Measurements from ENCODE around the gene GCGR. TPM values are rescaled to one million over a fixed set of nuclear protein-coding genes. Genes with fewer than 3 reads are reported as not detected.

The GCGR gene
- total RNA-seq, 1 donor from 2014 or later, result not detected

DNA sequence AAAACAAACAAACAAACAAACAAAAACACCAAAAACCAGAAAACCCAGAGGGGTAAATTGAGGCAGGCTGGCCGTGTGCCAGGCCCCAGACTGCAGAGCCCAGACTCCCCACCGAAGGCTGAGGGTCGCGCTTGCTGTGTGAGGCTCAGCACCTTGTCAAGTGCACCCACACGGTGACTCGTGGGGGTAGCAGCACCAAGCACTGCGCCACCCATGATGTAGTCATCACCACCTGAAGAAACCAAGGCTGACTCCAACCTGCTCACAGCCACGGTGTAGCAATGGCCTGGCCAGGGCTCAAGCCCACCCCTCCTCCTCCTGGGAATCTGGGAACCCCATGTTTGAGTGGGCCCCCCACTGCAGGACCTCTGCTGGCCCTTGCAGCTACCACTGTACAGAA, 17.2 kb downstream of the GCGR start:
- TF ChIP-seq, protein P1, sequence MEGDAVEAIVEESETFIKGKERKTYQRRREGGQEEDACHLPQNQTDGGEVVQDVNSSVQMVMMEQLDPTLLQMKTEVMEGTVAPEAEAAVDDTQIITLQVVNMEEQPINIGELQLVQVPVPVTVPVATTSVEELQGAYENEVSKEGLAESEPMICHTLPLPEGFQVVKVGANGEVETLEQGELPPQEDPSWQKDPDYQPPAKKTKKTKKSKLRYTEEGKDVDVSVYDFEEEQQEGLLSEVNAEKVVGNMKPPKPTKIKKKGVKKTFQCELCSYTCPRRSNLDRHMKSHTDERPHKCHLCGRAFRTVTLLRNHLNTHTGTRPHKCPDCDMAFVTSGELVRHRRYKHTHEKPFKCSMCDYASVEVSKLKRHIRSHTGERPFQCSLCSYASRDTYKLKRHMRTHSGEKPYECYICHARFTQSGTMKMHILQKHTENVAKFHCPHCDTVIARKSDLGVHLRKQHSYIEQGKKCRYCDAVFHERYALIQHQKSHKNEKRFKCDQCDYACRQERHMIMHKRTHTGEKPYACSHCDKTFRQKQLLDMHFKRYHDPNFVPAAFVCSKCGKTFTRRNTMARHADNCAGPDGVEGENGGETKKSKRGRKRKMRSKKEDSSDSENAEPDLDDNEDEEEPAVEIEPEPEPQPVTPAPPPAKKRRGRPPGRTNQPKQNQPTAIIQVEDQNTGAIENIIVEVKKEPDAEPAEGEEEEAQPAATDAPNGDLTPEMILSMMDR (conservative IDR thresholded peaks at IDR 0.05; ENCODE audit: low read depth, low read length), result no peak
- DNase-seq (ENCODE audit: low read depth), result no peak
- H3K4me3 ChIP-seq (ENCODE audit: low read depth, low read length), result no peak overlapping the region

DNA sequence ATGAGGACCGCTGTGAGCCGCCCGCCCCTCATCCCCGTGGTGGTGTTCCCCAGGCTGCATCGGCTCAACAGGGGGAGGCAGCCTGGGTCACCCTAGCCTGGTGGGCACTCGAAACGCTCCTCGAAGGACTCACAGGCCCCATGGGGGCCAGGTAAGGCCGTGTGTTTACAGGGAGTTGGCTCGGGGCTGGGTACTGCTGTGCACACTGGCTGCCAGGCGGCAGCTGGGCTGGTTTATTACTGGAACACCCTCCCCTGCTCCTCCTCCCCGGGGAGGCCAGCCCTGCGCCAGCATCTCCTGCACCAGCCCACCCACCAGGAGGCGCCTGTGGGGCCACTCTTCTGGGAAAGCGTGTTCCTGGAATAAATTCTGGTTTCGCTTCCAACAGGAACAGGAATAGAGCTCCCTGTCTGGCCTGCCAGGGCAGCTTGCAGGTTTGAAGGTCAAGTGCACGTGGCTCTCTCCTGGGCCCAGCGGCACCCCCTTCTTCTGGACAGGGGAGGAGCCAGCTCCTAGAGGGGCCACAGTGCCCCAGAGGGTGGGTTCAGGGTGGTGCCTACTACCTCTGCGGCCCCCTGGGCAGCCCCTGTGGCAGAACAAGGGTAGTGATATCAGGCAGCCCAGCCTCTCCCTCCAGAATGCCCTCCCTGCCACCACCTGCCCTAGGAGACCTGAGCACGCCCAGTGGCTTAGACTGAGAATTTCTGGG, 17.8 kb downstream of the GCGR start:
- H3K4me3 ChIP-seq (ENCODE audit: low read depth, low read length), result no peak overlapping the region
- TF ChIP-seq, protein P1 (conservative IDR thresholded peaks at IDR 0.05; ENCODE audit: low read depth, low read length), result peak; percentile 71
- DNase-seq (ENCODE audit: low read depth), result no peak

DNA sequence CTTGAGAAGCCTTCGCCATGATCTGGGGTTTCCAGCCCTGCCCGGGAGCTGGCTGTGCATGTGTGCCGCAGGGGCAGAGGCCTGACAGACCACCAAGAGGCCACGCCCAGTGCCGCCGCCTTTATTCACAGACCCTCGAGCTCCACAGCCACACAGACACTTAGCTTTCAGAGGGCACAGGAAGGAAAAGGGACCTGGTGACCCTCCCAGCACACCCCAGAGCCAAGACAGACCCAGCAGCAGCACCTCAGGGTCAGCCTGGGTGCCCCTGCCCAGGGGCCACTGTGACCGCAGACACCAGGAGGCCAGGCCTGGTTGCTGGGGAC, 18.3 kb downstream of the GCGR start:
- DNase-seq (ENCODE audit: low read depth), result no peak
- TF ChIP-seq, protein P1 (conservative IDR thresholded peaks at IDR 0.05; ENCODE audit: low read depth, low read length), result no peak
- no peak overlapping the region for H3K4me3 ChIP-seq (ENCODE audit: low read depth, low read length)

DNA sequence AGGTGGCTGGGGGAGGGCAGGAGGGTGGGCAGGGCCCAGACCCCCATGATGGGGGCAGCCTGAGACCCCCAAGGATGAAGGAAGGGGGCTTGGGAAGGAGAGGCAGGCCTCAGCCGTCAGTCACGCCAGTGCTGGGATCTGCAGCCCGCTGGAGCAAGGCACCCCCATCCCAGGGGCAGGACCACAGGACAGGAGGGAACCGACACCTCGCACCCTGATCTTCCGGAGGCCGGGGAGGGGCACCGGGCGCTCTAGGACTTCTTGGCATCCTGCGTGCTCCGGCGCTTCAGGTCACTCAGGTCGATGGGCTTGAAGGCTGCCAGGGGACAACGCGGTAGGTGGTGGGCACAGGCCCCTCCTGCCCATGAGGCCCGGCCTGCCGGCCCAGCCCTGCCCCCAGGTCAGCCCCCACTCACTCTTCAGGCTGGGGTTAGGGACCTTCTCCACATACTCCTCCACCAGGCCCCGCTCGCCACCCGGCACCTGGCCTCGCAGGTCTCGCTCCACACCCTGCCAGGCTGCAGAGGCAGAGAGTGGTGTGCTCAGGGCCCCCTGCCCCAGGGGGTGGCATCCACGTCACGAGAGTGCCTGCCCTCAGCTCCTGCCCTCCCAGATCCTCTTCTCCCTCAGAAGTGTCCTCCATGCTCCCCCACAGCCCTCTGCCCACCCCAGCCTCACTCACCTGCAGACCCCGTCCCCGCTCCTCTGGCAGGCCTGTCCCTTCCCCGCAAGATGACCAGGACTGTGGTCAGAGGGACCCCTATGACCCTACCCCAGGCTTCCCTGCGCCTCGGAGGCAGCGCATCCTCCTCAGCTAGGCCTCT, 19.3 kb downstream of the GCGR start:
- no peak for DNase-seq (ENCODE audit: low read depth)
- H3K4me3 ChIP-seq (ENCODE audit: low read depth, low read length), result no peak overlapping the region
- TF ChIP-seq, protein P1 (conservative IDR thresholded peaks at IDR 0.05; ENCODE audit: low read depth, low read length), result no peak

DNA sequence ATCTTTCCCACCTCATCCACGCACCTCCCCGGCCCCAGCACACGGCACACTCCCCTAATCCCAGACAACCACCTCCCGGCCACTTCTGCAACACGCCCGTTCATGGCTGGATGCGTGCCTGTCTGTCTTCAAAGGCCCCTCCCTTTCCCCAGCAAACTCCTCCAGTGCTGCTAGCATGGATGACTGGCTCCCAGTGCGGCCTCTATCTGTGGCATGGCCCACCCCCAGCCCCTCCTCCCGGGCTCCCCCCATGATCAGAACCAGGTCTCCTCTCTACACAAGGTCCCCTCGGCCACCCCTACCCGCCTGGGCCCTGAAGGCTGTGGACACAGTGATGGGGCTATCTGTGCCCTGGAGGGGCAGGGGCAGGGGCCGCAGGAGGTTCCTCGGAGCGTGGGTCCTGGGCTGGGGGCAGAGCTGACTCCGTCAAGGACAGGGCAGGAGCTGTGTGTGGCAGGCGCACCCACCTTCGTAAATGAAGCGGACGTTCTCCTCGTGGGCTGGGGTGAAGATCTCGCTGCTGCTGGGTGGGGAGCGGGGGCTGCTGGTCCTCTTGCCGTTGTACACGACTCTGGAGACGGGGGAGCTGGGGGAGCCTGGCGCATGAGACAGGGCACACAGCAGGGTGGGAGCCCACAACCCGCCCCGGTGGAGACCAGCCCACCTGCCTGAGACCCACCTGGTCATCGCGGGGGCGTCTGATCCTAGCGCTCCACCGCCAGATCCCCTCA, 20.0 kb downstream of the GCGR start:
- TF ChIP-seq, protein P1 (conservative IDR thresholded peaks at IDR 0.05; ENCODE audit: low read depth, low read length), result no peak
- no peak overlapping the region for H3K4me3 ChIP-seq (ENCODE audit: low read depth, low read length)
- DNase-seq (ENCODE audit: low read depth), result no peak

DNA sequence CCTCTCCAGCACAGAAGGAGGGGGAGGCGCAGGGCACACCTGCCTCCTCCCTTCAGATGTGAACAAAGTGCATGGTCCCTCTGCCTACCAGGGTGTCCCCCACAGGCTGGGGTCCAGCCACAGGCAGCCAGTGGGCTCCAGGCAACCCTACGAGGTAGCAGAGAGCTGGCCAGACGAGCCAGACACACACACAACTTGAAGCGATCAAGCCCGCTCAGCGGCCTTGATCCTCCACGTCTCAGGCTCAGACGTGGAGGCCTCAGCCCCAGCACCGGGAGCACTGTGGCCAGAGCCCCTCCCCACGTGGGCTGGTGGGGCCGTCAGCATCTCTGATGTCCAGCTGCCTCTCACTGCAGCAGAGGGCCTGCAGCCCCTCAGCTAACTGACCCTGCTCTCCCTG, 20.6 kb downstream of the GCGR start:
- TF ChIP-seq, protein P1 (conservative IDR thresholded peaks at IDR 0.05; ENCODE audit: low read depth, low read length), result no peak
- no peak overlapping the region for H3K4me3 ChIP-seq (ENCODE audit: low read depth, low read length)
- no peak for DNase-seq (ENCODE audit: low read depth)

Measured in epithelial cell of proximal tubule (primary cell).